ENCODE data around the gene UBL3. TPM values are rescaled to one million over a fixed set of nuclear protein-coding genes. Genes with fewer than 3 reads are reported as not detected.

UBL3 gene
- polyA plus RNA-seq, 3 donors, result 36.4 to 37.4 (median 37.3) TPM

DNA sequence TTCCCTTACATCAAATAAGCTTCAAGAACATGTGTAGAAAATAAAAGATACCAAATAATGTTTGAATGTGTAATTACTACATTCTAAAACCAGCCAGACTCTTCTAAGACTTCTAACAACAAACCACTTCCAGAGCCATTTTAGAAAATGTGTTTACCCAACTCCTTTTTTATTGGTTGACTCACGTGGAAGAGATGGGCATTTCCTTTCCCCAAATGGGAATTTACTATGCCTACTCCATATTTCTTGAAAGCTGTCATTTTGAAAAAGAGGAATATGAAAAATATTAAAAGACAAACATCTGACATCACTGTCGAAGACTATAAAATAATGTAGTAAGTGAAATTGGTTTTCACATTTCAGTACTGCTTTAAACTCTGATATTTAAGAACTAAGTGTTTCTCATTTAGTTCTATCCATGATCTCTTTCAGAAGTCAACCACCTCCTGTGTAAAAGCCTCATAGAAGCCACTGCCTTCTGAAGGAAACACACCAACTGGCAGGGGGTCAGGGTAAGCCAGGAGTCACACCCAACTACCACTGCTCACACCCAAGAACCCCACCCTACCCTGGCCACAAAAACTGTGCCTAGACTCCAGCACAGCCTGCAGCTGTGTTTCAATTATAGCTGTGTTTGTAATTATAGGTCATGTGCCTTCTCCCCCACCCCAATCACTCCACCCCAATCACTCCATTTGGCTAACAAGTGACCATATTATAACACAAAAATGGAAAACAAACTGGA is 86.8 kb downstream of the UBL3 start:
- no peak for DNase-seq

DNA sequence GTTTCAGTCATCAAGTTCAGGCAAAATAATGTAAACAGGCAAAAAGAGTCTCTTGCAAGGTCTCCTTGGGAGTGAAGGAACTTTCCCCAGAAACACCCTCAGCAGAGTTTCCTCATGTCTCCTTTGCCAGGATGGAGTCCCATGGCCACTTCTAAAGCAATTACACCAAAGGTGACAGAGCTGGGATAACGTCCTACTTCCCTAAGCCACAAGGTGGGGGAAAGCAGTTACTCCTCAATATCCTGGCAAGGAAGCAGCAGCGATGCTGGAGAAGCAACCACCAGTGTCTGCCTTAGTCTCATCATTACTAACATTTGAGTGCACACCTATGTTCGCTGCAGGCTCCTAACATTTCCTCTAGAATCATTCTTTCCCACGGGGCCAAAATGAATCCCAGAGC is 88.6 kb downstream of the UBL3 start:
- DNase-seq, result no peak

DNA sequence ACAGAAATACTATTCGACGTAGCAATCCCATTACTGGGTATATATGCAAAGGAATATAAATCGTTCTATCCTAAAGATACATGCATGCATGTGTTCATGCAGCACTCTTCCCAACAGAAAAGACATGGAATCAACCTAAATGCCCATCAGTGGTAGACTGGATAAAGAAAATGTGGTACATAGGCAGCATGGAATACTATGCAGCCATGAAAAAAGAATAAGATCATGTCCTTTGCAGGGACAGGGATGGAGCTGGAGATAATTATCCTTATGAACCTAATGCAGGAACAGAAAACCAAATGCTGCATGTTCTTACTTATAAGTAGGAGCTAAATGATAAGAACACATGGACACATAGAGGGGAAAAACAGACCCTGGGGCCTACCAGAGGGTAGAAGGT is 89.3 kb downstream of the UBL3 start:
- no peak for DNase-seq

DNA sequence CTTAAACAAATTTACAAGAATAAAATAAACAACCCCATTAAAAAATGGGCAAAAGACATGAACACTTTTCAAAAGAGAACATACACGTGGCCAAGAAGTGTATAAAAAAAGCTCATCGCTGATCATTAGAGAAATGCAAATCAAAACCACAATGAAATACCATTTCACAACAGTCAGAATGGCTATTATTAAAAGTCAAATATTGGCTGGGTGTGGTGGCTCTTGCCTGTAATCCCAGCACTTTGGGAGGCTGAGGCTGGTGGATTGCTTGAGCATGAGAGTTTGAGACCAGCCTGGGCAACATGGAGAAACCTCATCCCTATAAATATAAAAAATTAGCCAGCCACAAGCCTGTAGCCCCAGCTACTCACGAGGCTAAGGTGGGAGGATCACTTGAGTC is 89.9 kb downstream of the UBL3 start:
- DNase-seq, result no peak

DNA sequence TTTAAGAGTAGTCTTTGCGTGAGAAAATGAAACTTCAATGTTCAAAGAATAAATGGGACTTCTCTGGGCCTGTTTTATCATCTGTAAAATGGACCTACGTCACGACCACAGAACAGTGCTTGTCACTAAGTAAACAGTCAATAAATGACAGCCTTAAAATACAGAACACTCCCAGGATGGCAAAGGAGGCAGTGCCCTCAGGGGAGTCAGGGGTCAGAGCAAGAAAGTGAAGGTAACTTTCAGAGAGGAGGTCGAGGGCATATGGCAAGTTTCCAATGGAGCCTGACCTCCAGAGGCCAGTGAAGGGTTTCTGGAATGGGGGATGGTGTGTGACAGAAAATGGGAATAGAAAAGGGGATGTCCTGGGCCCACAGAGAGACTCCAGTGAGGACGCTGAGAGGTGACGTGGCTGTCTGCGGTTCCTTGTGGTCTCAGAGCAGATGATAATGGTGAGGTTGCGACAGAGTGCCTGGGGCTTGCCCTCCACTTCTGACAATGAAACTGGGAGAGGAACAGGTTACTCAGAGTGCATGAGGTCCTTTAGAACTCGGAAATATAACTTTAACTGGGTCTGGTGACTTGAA is 91.8 kb downstream of the UBL3 start:
- DNase-seq, result no peak

DNA sequence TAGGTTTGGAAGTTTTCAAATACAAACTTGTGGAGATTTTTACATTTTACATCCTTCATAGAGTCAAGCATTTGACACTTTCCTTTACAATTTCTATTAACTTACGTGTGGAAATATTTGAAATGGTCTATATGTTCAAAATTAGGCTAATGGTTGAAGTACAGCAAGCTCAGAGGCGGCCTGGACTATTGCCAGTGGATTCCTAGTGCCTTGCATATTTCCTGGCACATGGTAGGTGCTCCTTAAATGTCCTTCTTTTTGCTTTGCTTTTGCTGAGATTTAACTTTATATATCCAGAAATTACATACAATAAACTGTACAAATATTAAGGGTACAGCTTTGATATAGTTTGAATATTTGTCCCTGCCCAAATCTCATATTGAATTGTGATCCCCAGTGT is 93.9 kb downstream of the UBL3 start:
- no peak for DNase-seq

DNA sequence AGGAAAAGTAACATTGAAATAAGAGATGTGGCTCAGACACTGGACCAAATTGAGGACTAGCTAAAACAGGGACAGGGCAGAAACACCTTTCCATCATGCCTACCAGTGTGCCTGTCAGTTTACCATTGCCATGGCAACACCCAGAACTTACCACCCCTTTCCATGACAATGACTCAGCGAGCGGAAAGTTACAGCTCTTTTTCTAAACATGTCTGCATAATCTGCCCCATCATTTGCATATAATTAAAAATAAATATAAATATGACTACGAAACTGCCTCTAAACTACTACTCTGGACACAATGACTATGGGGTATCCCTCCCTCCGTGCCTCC is 96.0 kb downstream of the UBL3 start:
- DNase-seq, result no peak

DNA sequence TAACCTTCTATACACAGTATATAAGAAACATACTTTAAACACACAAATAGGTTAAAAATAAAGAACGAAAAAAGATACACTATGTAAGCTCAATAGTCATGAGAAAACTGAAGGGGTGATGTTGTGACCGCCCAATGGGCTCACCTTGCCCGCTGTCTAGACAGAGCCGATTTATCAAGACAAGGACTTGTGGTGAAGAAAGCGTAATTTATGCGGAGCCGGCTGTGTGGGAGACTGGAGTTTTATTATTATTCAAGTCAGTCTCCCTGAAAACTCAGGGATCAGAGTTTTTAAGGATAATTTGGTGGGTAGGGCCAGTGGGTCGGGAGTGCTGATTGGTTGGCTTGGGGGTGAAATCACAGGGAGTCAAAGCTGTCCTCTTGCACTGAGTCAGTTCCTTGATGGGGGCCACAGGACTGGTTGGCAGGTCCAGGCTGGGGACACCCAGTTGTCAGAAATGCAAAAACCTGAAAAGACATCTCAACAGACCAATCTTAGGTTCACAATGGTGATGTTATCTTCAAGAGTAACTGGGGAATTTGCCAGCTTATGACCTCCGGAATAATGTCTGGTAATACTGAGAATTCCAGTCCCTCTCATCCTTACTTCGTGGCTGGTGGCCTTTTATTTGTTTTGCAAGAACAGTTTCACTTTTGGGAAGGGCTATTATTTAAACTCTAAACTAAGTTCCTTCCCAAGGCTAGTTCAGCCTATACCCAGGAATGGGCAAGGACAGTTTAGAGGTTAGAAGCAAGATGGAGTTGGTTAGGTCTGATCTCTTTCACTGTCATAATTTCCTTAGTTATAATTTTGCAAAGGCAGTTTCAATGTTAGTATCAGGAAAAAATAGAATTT is 96.6 kb downstream of the UBL3 start:
- DNase-seq, result no peak

DNA sequence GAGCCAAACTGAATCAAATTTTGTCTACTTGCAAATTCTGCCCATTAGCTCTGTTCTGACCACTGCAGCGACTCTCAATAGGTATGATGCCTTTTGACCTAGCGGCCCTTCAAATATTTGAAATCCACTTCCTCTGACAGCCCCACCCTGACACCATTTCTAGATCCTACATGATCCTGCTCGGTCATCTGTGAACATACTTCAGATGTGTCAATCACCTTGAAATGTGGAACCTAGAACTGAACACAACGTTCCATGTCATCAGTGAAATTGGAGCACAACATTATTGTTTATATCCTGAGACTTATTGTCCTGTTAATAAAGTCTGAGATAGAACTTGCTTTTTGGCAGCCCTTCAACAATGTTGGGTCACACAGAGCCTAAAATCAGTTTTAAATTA is 98.2 kb downstream of the UBL3 start:
- no peak for DNase-seq

DNA sequence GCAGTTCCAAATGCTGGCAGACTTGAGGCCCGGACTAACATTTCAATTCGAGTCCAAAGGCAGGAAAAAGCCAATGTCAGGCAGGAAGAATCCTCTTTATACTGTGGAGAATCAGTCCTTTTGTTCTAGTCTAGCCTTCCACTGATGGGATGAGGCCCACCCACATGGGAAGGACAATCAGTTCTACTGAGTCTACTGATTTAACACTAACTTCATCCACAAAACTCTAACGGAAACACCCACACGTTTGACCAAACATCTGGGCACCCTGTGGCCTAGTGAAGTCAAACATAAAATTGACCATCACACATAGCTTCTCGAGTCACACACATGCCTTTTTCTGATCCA is 100.3 kb downstream of the UBL3 start:
- DNase-seq, result no peak

DNA sequence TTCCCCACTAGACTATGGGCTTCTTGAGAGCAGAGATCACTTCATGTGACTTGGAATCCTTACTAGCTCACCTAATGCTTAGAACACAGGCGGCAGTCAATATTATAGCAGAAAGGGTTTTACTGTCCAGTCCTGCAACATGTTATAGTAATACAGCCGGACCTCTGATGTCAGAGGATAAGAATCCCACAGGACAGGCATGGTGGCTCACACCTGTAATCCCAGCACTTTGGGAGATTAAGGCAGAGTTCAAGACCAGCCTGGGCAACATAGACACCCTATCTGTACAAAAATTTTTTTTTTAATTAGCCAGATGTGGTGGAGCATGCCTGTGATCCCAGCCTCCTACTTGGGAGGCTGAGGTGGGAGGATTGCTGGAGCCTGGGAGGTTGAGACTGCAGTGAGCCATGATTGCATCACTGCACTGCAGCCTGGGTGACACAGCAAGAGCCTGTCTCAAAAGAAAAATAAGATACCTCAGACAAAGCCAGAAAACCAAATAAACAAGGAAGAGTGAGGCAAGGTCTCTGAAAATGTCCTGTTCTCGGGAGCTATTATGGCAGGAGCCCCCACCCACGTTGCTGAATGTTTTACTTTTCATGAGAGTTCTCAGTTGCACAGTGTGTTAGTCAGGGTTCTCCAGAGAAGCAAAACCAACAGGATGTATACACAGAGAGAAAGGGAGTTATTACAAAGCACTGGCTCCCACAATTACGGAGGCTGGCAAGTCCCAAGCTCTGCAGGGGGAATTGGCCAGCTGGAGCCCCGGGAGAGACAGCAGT is 100.8 kb downstream of the UBL3 start:
- DNase-seq, result no peak

DNA sequence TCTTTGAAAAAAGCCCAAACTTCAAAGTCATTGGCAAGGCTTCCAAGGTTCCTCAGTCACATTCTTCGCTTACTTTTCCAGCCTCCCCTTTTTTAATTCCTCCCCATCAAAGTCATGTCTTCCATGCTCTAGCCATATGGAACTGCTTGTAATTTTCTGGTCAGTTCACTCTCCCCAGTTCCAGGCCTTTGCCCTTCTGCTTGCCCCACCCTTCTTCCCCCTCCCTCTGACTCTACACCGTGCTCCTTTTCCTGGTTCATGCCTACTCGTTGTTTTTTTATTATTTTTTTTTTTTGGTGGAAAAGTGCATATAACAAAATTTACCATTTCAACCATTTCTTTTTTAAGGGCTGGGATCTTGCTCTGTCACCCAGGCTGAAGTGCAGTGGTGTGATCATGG is 102.3 kb downstream of the UBL3 start:
- DNase-seq, result no peak

DNA sequence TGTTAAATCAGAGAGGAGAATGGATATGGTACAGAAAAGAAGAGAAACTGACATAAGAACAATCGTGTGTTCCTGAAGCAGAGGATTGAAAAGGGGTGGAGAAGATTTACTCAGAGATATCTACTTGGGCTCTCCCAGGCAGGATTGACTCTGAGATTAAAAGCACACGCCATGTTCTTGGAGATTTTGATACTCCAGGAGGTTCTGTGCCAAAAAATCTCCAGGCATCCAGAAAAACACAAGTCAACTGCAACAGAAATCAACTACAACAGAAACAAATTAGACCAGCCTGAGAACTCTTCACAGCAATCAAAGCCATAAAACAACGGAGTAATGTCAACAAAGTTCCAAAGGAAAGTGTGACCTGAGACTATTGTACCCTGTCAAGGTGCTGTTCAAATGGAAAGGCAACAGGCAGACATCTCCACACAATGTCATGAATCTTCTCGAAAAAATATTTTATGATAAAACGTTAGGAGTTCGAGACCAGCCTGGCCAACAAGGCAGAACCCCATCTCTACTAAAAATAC is 104.2 kb downstream of the UBL3 start:
- no peak for DNase-seq

DNA sequence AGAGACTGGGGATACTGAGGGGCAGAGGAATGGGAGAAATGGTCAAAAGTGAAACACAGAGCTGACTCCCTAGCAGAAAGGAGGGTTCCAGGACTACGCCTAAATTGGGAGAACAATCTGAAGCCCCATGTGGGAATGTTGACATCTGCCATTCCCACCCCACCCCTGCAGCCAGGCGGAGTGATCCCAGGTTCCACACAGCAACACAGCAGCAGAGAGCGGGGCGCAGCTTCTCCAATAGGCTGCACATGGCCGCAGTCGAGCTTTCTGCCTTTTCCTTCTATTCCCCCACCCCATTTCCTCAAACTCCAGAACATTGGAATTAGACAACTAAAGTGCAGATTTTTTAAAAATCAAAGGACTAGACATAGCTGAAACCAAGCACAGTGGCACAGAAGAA is 104.7 kb downstream of the UBL3 start:
- no peak for DNase-seq

DNA sequence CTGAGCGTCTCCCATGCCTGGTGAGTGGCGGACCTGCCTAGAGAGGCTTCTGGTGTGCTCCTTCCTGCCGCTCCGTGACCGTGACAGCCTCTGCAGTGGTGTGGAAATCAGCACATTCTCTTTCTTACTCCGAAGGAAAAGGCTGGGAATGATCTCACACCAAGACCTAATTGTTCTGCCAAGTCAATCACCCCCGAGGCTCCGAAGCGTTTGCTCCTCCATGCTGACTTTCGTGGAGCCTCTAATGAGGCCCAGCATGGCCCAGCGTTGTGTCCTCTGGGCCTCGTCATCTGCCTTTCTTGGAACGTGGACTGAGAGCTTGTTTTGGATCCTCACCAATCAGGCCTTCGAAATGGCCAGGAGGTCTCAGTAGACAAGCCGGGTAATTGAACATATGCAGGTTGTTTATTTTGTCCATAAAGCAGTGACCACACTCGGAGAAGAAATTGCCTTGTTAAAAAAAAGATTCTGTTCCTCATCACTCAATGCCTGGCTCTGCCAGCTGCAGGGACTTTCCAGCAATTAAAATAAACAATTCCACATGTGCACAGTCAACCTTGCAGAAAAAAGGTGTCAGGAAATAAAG is 107.1 kb downstream of the UBL3 start:
- peak; percentile 59 for DNase-seq

DNA sequence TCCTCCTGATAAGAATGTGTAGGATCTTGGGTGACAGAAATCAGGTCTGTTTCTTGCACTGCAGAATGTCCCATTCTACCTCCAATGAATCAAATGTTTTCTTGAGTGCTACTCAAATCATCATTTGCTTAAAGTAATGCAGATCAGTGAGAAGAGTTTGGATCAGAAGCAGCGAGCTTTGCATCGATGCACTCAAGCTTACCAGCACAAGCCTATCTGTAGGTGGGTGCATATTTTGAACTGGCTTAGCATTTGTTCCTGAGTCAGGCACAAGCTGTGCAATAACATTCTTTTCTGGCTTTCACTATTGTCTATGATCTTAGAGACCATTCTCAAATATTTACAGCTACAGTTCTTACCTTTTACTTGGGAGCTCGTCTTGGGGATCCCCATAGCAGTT is 109.5 kb downstream of the UBL3 start:
- DNase-seq, result no peak

DNA sequence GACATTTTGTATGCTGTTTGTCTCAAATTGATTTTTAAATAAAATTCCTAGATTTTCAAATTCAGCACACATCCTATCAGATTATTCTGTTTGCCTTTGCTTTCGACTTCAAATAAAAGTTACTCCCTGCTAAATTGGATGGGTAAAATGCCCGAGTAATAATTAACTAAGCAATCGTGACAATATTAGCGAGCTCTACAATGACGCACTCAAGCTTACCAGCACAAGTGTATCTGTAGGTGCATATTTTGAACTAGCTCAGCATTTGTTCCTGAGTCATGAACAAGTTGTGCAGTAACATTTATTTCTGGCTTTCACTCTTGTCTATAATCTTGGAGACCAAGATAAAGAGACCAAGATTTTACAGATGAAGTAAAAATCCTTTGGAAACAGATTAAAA is 113.4 kb downstream of the UBL3 start:
- DNase-seq, result peak; percentile 17

DNA sequence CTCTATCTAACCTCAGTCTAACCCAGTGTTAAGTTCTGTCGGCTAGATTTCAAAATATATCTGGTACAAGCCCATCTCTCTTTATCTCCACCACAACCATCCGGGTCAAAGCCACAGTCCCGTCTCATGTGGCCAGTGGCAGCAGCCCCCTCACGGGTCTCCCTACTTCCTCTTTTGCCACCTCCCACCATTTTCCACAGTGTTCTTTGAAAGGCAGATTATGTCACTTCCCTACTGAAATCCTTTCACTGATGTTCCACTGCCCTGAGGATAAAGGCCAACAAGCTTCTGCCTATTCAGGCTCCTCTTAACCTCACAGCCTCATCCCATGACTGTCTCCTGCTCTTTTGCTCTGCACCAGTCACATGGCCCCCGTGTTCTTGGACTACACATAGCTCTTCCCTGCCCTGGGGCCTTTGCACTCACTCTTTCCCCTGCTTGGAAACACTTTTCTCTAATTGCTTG is 117.2 kb downstream of the UBL3 start:
- no peak for DNase-seq

DNA sequence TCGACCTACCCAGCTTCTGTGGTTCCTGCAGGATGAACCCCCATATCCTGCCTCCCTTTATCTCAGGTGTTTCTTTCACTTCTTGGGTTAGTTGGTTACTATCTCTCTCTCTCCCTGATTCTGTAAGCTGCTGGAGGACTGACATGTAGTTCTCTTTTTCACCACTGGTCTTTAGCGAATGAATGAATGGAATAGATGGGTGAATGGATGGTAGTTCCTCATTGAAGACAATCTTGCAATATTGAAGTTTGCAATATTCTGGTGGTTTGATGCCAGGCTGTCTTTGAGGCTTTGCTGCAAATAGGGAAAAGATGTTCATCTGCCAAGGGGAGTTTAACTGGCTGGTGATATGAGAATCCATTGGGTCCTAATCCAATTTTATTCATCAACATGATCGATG is 120.2 kb downstream of the UBL3 start:
- no peak for DNase-seq

DNA sequence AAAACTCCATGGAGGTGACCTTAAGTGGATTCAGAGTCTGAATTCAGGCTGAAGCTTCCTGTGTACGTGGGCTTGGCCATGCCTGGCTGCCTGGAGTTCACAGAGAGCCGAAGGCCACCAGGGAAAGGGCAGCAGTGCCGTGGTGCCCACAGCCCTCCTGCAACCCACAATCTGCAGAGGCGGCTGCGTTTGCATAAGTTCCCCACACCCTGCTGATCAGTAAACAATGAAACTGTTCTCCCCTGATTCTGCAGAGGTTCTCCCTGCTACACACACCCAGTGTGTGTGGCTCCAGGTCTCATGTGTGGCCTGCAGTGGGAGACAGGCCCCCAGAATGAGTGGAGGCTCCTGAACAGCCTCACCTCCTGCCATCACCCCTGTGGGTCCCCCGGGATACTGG is 128.0 kb downstream of the UBL3 start:
- DNase-seq, result no peak

DNA sequence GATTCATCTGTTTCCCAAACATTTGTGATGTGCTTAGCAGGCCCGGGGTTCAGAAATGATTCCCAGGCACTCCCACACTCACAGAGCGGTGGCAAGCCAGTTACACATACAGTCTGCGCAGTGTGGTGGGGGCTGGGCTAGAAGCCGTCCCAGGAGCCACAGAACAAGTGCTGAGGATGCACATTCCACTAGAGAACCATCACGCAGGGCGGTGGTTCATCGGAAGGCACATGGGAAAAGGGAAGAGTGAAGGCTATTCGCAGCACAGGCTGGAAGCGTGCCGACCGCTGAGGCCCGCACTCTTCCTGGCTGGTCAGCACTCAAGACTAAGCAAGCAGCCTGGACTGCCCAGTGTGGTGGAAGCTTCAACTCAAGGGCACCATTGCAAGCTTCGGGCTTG is 128.7 kb downstream of the UBL3 start:
- DNase-seq, result no peak

DNA sequence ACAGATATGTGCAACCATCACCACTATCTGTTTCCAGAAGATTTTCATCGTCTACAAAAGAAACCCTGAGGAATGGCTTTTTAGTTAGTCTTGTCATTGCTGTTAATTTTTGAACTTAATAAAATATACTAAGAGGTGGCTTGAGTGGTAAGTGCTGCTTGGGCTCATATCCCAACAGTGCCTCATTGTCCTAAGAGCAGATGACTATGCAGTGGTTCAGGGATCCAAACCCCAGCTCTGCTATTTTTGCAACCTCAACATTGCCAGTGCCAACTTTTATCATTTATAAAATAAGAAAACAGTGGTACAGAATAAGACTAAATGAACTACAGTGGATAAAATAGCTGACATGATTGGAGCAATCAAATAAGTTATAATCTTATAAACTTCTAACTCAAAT is 131.7 kb downstream of the UBL3 start:
- DNase-seq, result no peak
